Esophagus squamous epithelium (tissue), 5 donors: ENCODE results near the gene KCNJ6. TPM values are rescaled to one million over a fixed set of nuclear protein-coding genes. Genes with fewer than 3 reads are reported as not detected.

Source experiments
- DNase-seq: peaks from one replicate; lab custom pipeline; 2025; lab: John Stamatoyannopoulos, UW
- H3K27ac ChIP-seq, 4 donors: fragments of 200-600 bp; sonication (generic); one replicate each; pipeline ENCODE4 v1.5.1; 2016 to 2019; ENCODE audit warnings: mild to moderate bottlenecking in 1 of 4
- H3K27me3 ChIP-seq, 4 donors: fragments of 200-600 bp; sonication (generic); 1 replicate in 3 of 4; 2 replicates in 1 of 4; pipeline versions ENCODE4 v1.5.1 to v1.6.0; 2017 to 2021; ENCODE audit warnings: antibody characterized with exemption in 1 of 4
- H3K36me3 ChIP-seq, 3 donors: fragments of 200-600 bp; sonication (generic); one replicate each; pipeline ENCODE4 v1.5.1; 2016 to 2019
- H3K4me1 ChIP-seq, 3 donors: fragments of 200-600 bp; sonication (generic); one replicate each; pipeline ENCODE4 v1.5.1; 2017 to 2019
- H3K4me3 ChIP-seq, 4 donors: fragments of 200-600 bp; sonication (generic); 1 replicate in 3 of 4; 2 replicates in 1 of 4; pipeline ENCODE4 v1.5.1; 2016 to 2019; ENCODE audit warnings: mild to moderate bottlenecking in 2 of 4, moderate library complexity in 1 of 4
- H3K9me3 ChIP-seq, 3 donors: fragments of 200-600 bp; sonication (generic); one replicate each; pipeline ENCODE4 v1.5.1; 2016 to 2019
- CTCF ChIP-seq, 6 experiments: fragments of 450-650 bp in 4 of 6; fragments of 200-600 bp in 2 of 6; sonication (generic) in 2 of 6; IDR thresholded peaks; one replicate each; pipeline ENCODE4 v1.5.1; 2016 to 2019; ENCODE audit warnings: antibody characterized with exemption in 6 of 6, mild to moderate bottlenecking in 4 of 6, moderate library complexity in 4 of 6
- POLR2A ChIP-seq, 4 donors: fragments of 450-650 bp; IDR thresholded peaks; one replicate each; pipeline ENCODE4 v1.6.1; 2017; ENCODE audit warnings: antibody characterized with exemption in 4 of 4, mild to moderate bottlenecking in 4 of 4, moderate library complexity in 3 of 4
- WGBS, 2 donors: methylation state at CpG; one replicate each; pipeline ENCODE4 v1.1.5; 2018; 5-methylcytosine and 5-hydroxymethylcytosine counted together
- intact Hi-C: fragments of 100-400 bp; cut with DNase I; formaldehyde crosslinking; loops from one replicate; pipeline ENCODE4 v1.15.0; 2022
- total RNA-seq, 4 donors: library from RNA; depleted of rRNA; stranded (reverse); fragments of >200 nt; gene quantifications; one replicate each; pipeline ENCODE4 v1.1.0, GENCODE V29; 2016
- donor health status: DM: yes; HTN: yes; CAD: no.

KCNJ6 gene
- total RNA-seq, 4 donors from 2014 or later = not detected

- Histone ChIP-seq H3K4me1 (peaks cover 0 to 24% (median 8%) of the 10 kb centered on the region in 3 donors), H3K27ac (no peak overlapping the region), H3K27me3 (no peaks in the 10 kb centered on the region), H3K36me3 (no peaks in the 10 kb centered on the region), H3K9me3 (no peaks in the 10 kb centered on the region), H3K4me3 (no peak overlapping the region)
- DNase-seq = no peak
- 89 to 91% methylated on average over 4 to 5 of the region's 5 CpGs for WGBS, 2 donors
- intact Hi-C loops = no loop called here
- TF ChIP-seq POLR2A (IDR thresholded peaks at IDR 0.05) = no peak
- TF ChIP-seq CTCF (IDR thresholded peaks at IDR 0.05) = no peak
Observed at GRCh38 chr21:37560385-37560784, 355.9 kb downstream of the KCNJ6 start.

DNA sequence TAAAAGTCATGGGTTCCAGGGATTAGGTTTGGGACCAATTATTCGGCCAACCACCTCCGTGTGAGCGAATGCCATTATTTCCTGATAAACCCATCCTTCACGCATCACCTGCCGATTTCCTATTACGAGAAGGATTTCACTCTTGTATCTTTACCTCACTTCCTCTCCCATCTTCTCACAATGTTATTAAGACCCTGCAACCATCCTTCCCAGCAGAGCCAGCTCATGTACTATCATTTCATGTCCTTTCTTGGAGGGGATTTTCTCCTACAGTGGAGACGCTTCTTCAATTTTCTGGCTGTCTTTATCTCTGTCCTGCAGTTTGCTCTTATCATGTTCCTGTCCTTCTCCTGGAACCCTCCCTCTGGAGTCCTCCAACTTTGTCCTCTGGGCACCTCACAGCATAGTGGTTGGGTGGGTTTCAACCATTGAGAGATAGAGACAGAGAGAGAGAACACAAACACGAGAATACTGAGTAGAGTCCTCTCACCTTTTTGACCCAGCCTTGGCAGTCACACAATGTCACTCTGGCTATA lies 357.5 kb downstream of the KCNJ6 start:
- no peak overlapping the region for H3K4me3 ChIP-seq
- H3K27me3 ChIP-seq = no peaks in the 10 kb centered on the region
- no peaks in the 10 kb centered on the region for H3K36me3 ChIP-seq
- no peaks in the 10 kb centered on the region for H3K9me3 ChIP-seq
- no peak overlapping the region for H3K27ac ChIP-seq
- WGBS, 2 donors = 92 to 93% methylated on average over 8 of the region's 8 CpGs
- peaks cover 0 to 9% (median 0%) of the 10 kb centered on the region in 3 donors for H3K4me1 ChIP-seq
- no peak for TF ChIP-seq CTCF (IDR thresholded peaks at IDR 0.05)
- no peak for TF ChIP-seq POLR2A (IDR thresholded peaks at IDR 0.05)
- intact Hi-C loops = no loop called here
- DNase-seq = no peak
